ENCODE measurements around the gene PROB1. TPM values are rescaled to one million over a fixed set of nuclear protein-coding genes. Genes with fewer than 3 reads are reported as not detected.
"Not testable (repeated sequence)": the region's sequence is repeated elsewhere in the genome, so short reads cannot be mapped to it uniquely, and the experiment has no call there.

Gene PROB1, protein sequence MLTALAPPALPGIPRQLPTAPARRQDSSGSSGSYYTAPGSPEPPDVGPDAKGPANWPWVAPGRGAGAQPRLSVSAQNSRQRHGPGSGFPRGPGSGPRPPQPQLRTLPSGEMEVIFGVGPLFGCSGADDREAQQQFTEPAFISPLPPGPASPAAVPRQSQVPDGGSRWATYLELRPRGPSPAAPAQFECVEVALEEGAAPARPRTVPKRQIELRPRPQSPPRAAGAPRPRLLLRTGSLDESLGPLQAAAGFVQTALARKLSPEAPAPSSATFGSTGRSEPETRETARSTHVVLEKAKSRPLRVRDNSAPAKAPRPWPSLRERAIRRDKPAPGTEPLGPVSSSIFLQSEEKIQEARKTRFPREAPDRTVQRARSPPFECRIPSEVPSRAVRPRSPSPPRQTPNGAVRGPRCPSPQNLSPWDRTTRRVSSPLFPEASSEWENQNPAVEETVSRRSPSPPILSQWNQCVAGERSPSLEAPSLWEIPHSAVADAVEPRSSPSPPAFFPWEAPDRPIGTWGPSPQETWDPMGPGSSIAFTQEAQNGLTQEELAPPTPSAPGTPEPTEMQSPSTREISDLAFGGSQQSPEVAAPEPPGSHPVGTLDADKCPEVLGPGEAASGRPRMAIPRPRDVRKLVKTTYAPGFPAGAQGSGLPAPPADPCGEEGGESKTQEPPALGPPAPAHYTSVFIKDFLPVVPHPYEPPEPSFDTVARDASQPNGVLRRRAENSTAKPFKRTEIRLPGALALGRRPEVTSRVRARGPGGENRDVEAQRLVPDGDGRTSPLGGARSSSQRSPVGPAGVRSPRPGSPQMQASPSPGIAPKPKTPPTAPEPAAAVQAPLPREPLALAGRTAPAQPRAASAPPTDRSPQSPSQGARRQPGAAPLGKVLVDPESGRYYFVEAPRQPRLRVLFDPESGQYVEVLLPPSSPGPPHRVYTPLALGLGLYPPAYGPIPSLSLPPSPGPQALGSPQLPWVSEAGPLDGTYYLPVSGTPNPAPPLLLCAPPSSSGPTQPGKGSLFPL
- 3.0 and 3.6 TPM in 2 replicates for total RNA-seq

DNA sequence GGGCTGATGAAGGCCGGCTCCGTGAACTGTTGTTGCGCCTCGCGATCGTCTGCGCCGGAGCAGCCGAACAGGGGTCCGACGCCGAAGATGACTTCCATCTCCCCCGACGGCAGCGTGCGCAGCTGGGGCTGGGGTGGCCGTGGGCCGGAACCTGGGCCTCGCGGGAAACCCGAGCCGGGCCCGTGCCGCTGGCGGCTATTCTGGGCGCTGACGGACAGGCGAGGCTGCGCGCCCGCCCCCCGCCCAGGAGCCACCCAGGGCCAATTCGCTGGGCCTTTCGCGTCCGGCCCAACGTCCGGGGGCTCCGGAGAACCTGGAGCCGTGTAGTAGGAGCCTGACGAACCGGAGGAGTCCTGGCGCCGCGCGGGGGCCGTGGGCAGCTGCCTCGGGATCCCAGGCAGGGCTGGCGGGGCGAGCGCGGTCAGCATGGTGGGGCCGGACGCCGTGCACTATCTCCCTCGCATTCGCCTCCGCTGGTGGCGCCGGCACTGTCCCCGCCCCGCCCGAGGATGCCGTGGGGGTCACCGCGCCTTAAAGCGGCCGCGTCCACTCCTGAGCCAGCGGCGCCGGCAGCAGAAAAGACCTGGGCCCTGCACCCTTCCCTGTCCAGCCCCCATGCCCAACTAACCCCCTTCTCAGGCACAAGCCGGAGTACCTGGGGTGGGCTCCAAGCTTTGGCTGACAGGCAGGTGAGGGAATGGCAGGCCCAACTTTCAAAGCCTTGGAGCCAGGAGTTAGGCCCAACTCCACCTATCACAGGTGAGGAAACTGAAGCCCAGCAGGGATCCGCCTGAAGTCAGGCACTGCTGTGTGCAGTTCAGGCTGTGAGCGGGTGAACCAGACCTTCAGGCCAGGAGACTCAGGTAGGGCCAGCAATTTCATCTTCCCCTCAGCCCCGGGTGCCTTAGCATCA is at the start of gene PROB1:
PROB1 (minus strand) TSS at position 451 of the 913 bp plus-strand sequence; CDS start at position 428, 23 bp downstream.
- TF ChIP-seq, protein P1, sequence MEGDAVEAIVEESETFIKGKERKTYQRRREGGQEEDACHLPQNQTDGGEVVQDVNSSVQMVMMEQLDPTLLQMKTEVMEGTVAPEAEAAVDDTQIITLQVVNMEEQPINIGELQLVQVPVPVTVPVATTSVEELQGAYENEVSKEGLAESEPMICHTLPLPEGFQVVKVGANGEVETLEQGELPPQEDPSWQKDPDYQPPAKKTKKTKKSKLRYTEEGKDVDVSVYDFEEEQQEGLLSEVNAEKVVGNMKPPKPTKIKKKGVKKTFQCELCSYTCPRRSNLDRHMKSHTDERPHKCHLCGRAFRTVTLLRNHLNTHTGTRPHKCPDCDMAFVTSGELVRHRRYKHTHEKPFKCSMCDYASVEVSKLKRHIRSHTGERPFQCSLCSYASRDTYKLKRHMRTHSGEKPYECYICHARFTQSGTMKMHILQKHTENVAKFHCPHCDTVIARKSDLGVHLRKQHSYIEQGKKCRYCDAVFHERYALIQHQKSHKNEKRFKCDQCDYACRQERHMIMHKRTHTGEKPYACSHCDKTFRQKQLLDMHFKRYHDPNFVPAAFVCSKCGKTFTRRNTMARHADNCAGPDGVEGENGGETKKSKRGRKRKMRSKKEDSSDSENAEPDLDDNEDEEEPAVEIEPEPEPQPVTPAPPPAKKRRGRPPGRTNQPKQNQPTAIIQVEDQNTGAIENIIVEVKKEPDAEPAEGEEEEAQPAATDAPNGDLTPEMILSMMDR (IDR thresholded peaks at IDR 0.05; ENCODE audit: insufficient read depth, low read length, poor library complexity, severe bottlenecking) = no peak
- Histone ChIP-seq H3K36me3 (ENCODE audit: control insufficient read depth, insufficient read depth, low read length) (no peaks in the 10 kb centered on the region), H3K4me3 (ENCODE audit: low read depth, low read length) (peak within 1 kb of the TSS; percentile 38), H3K27me3 (ENCODE audit: control insufficient read depth, insufficient read depth, low read length) (peaks cover 20% of the 10 kb centered on the region)
- DNase-seq (ENCODE audit: low read depth) = no peak

DNA sequence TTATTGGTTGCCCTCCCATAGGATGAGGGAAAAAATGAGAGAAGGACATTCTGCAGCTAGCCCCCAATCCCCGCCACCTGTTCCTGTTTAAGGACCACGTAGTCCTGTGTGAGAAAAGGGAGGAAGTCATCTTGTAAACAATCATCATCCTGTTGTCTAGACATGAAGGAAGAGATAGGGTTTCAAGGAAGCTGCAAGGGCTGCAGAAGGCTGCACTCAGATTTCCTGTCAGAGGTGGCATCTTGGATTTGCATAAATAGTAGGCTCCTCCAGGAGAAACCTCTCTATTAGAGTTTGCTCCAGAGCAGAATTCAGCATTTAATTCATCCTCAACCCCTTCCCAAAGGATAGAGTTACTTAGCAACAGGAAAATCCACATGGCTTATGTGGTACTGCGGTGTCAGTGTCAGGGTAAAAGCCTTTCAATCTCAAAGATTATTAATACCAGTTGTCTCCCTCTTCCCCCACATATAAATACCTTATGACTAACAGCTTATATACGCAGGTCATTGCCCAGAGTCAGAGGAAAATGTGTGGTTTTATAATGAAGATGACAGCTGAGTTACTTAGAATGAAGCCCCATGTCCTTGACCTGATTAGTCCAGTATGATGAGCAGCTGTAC is 49.0 kb upstream of the PROB1 start:
- H3K27me3 ChIP-seq (ENCODE audit: control insufficient read depth, insufficient read depth, low read length) = no peaks in the 10 kb centered on the region
- no peak overlapping the region for H3K4me3 ChIP-seq (ENCODE audit: low read depth, low read length)
- TF ChIP-seq, protein P1 (IDR thresholded peaks at IDR 0.05; ENCODE audit: insufficient read depth, low read length, poor library complexity, severe bottlenecking) = no peak
- no peak for DNase-seq (ENCODE audit: low read depth)
- H3K36me3 ChIP-seq (ENCODE audit: control insufficient read depth, insufficient read depth, low read length) = no peaks in the 10 kb centered on the region

DNA sequence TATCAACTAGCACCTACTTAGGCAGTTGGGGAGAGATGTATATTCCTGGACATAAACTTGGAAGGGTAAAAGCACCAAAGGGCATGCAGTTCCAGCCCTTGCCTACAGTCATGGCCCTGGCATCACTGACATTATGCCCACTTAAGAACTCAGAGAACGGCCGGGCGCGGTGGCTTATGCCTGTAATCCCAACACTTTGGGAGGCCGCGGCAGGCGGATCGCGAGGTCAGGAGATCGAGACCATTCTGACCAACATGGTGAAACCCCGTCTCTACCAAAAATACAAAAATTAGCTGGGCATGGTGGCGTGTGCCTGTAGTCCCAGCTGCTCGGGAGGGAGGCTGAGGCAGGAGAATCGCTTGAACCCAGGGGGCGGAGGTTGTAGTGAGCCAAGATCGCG is 45.5 kb upstream of the PROB1 start:
- not testable (repeated sequence) for DNase-seq (ENCODE audit: low read depth); H3K4me3 ChIP-seq (ENCODE audit: low read depth, low read length); H3K27me3 ChIP-seq (ENCODE audit: control insufficient read depth, insufficient read depth, low read length); H3K36me3 ChIP-seq (ENCODE audit: control insufficient read depth, insufficient read depth, low read length)

DNA sequence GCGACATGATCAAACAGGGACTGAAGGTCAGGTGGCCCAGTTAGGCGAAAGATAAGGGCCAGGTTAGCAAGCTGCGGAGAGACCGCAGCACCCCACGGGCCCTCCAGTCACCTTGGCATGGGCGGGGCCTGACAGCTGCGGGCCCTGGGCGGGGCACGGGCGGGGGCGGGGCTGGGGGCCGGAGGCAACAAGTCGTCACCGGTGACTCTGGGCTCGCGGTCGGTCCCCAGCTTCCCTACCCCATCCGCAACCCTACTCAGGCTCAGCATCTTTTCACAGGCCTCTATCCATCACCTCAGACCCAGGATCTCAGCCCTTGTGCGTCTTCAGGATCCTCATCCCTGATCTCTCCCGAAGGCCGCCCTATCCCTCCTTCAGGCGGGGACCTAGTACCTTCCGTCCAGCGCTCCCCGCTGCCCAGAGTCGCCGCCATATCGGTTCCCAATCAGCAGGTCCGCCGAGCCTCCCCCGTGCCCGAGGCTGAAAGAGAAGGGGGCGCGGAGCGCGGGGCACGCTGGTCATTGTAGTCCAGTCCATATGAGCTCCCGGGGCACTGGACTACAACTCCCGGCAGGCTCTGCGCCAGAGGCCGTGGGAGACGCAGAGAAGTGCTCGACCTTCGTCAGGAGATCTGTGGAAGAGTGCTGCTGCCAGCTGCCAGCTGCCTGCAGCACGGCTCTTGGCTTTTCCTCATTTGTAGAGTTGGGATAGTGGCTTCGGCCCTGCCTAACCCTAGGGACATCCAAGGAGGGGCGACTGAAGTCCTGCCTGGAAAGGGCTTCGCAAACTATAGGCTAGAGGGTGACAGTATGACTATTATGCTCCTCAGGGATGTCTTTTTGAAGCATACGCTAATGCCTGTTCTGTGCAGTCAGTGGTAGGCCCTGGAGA is 44.4 kb upstream of the PROB1 start, which contains the start of gene DNAJC18:
DNAJC18 (minus strand) TSS at position 513 of the 891 bp plus-strand sequence; CDS start at position 433, 80 bp downstream.
- TF ChIP-seq, protein P1 (IDR thresholded peaks at IDR 0.05; ENCODE audit: insufficient read depth, low read length, poor library complexity, severe bottlenecking) = no peak
- H3K4me3 ChIP-seq (ENCODE audit: low read depth, low read length) = peak within 1 kb of the TSS; percentile 68
- DNase-seq (ENCODE audit: low read depth) = no peak
- no peaks in the 10 kb centered on the region for H3K36me3 ChIP-seq (ENCODE audit: control insufficient read depth, insufficient read depth, low read length)
- H3K27me3 ChIP-seq (ENCODE audit: control insufficient read depth, insufficient read depth, low read length) = no peaks in the 10 kb centered on the region

DNA sequence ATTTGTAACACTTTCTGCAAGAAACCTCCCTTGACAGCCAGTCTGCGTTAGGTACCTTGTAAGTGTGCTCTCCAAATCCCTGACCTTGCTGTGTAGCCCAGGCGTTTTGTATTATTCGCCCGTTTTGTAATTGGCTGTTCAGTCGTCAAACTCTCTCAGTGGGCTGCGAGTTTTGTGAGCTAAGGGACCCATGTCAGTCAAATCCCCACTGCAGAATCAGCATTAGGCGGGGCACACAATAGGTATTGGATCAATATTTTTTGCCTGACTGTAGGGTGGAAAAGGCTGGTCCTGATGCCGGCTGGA is 43.8 kb upstream of the PROB1 start:
- no peak for DNase-seq (ENCODE audit: low read depth)

More for the DNA sequence above, 43.8 kb upstream of the PROB1 start:
- H3K36me3 ChIP-seq (ENCODE audit: control insufficient read depth, insufficient read depth, low read length) = no peaks in the 10 kb centered on the region
- H3K27me3 ChIP-seq (ENCODE audit: control insufficient read depth, insufficient read depth, low read length) = no peaks in the 10 kb centered on the region
- peak overlapping the region; percentile 68 for H3K4me3 ChIP-seq (ENCODE audit: low read depth, low read length)
- TF ChIP-seq, protein P1 (IDR thresholded peaks at IDR 0.05; ENCODE audit: insufficient read depth, low read length, poor library complexity, severe bottlenecking) = no peak

Data from kidney epithelial cell (primary cell).